Measurements from ENCODE around the gene RAB11A. TPM values are rescaled to one million over a fixed set of nuclear protein-coding genes. Genes with fewer than 3 reads are reported as not detected.

The RAB11A gene
- total RNA-seq: 100 to 1,000 TPM; 111 to 149 TPM

- peaks cover 24% of the 10 kb centered on the region in 2 donors for H3K4me1 ChIP-seq (ENCODE audit: control insufficient read depth in 1 of 2, low read depth in 2 of 2)
- H3K27ac ChIP-seq: peak within 1 kb of the TSS; percentile 89 to 91
- no peaks in the 10 kb centered on the region for H3K27me3 ChIP-seq (replicated peaks; ENCODE audit: insufficient read depth)
- no peak for TF ChIP-seq CTCF (IDR thresholded peaks at IDR 0.05)
- H3K4me3 ChIP-seq: peak within 1 kb of the TSS; percentile 92
- DNase-seq (ENCODE audit: low spot score) (peak; percentile 83), ATAC-seq (ENCODE audit: insufficient number of reproducible peaks, low FRiP score, low read depth) (peak; percentile 99)
- H3K36me3 ChIP-seq: peaks cover 2% of the 10 kb centered on the region
- H3K9me3 ChIP-seq: no peaks in the 10 kb centered on the region
Measured at GRCh38 chr15:65869126-65869953, at the start of gene RAB11A. Gene RAB11A, plus strand, starts transcription at chr15:65869491. Its CDS starts 95 bp downstream, at chr15:65869586.

GRCh38 chr15:65819563-65819960 is 49.7 kb upstream of the RAB11A start:
- no peak for TF ChIP-seq CTCF (IDR thresholded peaks at IDR 0.05)
- Histone ChIP-seq H3K4me1 (ENCODE audit: control insufficient read depth in 1 of 2, low read depth in 2 of 2) (peaks cover 6 to 13% of the 10 kb centered on the region in 2 donors), H3K9me3 (no peaks in the 10 kb centered on the region), H3K27ac (no peak overlapping the region), H3K36me3 (no peaks in the 10 kb centered on the region), H3K27me3 (replicated peaks; ENCODE audit: insufficient read depth) (no peaks in the 10 kb centered on the region), H3K4me3 (no peak overlapping the region)
- no peak for DNase-seq (ENCODE audit: low spot score)
- ATAC-seq (ENCODE audit: insufficient number of reproducible peaks, low FRiP score, low read depth): no peak

GRCh38 chr15:65821070-65821469 is 48.2 kb upstream of the RAB11A start:
- DNase-seq (ENCODE audit: low spot score) (no peak), ATAC-seq (ENCODE audit: insufficient number of reproducible peaks, low FRiP score, low read depth) (no peak)
- H3K27me3 ChIP-seq (replicated peaks; ENCODE audit: insufficient read depth): no peaks in the 10 kb centered on the region
- no peak for TF ChIP-seq CTCF (IDR thresholded peaks at IDR 0.05)
- no peak overlapping the region for H3K27ac ChIP-seq
- H3K4me1 ChIP-seq (ENCODE audit: control insufficient read depth in 1 of 2, low read depth in 2 of 2): peaks cover 6 to 13% of the 10 kb centered on the region in 2 donors
- H3K36me3 ChIP-seq: no peaks in the 10 kb centered on the region
- H3K9me3 ChIP-seq: no peaks in the 10 kb centered on the region
- no peak overlapping the region for H3K4me3 ChIP-seq

GRCh38 chr15:65822316-65822715 is 47.0 kb upstream of the RAB11A start:
- no peak for TF ChIP-seq CTCF (IDR thresholded peaks at IDR 0.05)
- Histone ChIP-seq H3K36me3 (no peaks in the 10 kb centered on the region), H3K4me3 (no peak overlapping the region)

GRCh38 chr15:65824031-65824743 is 45.1 kb upstream of the RAB11A start:
- TF ChIP-seq CTCF (IDR thresholded peaks at IDR 0.05): peak; percentile 60
- Histone ChIP-seq H3K27me3 (replicated peaks; ENCODE audit: insufficient read depth) (no peaks in the 10 kb centered on the region), H3K27ac (no peak overlapping the region), H3K36me3 (no peaks in the 10 kb centered on the region), H3K9me3 (no peaks in the 10 kb centered on the region), H3K4me1 (ENCODE audit: control insufficient read depth in 1 of 2, low read depth in 2 of 2) (peaks cover 6 to 13% of the 10 kb centered on the region in 2 donors), H3K4me3 (no peak overlapping the region)
- no peak for DNase-seq (ENCODE audit: low spot score)
- ATAC-seq (ENCODE audit: insufficient number of reproducible peaks, low FRiP score, low read depth): no peak

More at GRCh38 chr15:65822316-65822715, 47.0 kb upstream of the RAB11A start:
- Histone ChIP-seq H3K27me3 (replicated peaks; ENCODE audit: insufficient read depth) (no peaks in the 10 kb centered on the region), H3K9me3 (no peaks in the 10 kb centered on the region), H3K4me1 (ENCODE audit: control insufficient read depth in 1 of 2, low read depth in 2 of 2) (peaks cover 6 to 13% of the 10 kb centered on the region in 2 donors), H3K27ac (no peak overlapping the region)
- no peak for DNase-seq (ENCODE audit: low spot score)
- ATAC-seq (ENCODE audit: insufficient number of reproducible peaks, low FRiP score, low read depth): no peak
